Panc1 (cell line): ENCODE measurements around the gene KIF26B. TPM values are rescaled to one million over a fixed set of nuclear protein-coding genes. Genes with fewer than 3 reads are reported as not detected.

Source experiments
- ATAC-seq: fragments of 200-7000 bp; cut with Tn5 transposase; 2 replicates; pipeline ENCODE4 v1.9.1; 2020; ENCODE audit warnings: mild to moderate bottlenecking, moderate library complexity
- BruUV-seq: library from RNA; stranded (reverse); fragments of 400-500 nt; replicated peaks from 2 replicates; lab custom pipeline; 2021; lab: Mats Ljungman, UMichigan
- CTCF ChIA-PET: fragments of 300-600 bp; sonication (Branson Sonifier 250); formaldehyde crosslinking; loops from one replicate; lab custom pipeline; 2022; ENCODE audit warnings: antibody characterized with exemption; lab: Charles Lee
- POLR2A ChIA-PET: fragments of 300-600 bp; sonication (Branson Sonifier 250); formaldehyde crosslinking; loops from one replicate; lab custom pipeline; 2022; ENCODE audit warnings: antibody characterized with exemption; lab: Charles Lee
- DNase-seq: peaks from one replicate; pipeline ENCODE4 v3.0.0-alpha.2; 2010; ENCODE audit warnings: low read depth, low spot score
- H3K27ac ChIP-seq: 2 replicates; pipeline ENCODE4 v1.5.1; 2011; ENCODE audit warnings: mild to moderate bottlenecking, low read length, inconsistent platforms
- H3K27me3 ChIP-seq: fragments of 200-500 bp; sonication (Bioruptor generic); 2 replicates; pipeline ENCODE4 v1.6.0; 2014; ENCODE audit warnings: low read length, inconsistent platforms; ENCODE audit not compliant: control insufficient read depth, insufficient read depth
- H3K36me3 ChIP-seq: fragments of 200-500 bp; sonication (Bioruptor generic); 2 replicates; pipeline ENCODE4 v1.5.1; 2014; ENCODE audit warnings: inconsistent platforms, mild to moderate bottlenecking, low read length, moderate library complexity; ENCODE audit not compliant: control insufficient read depth, insufficient read depth
- H3K4me1 ChIP-seq: 2 replicates; pipeline ENCODE4 v1.5.1; 2011; ENCODE audit warnings: inconsistent platforms, mild to moderate bottlenecking, low read length, moderate library complexity; ENCODE audit not compliant: control insufficient read depth, insufficient read depth
- H3K4me3 ChIP-seq, 2 experiments: 2 replicates each; pipeline ENCODE4 v1.5.1; 2011 to 2012; ENCODE audit warnings: low read depth in 2 of 2, low read length in 2 of 2, mild to moderate bottlenecking in 2 of 2, inconsistent platforms in 1 of 2, moderate library complexity in 1 of 2
- H3K9me3 ChIP-seq: fragments of 200-500 bp; sonication (Bioruptor generic); 2 replicates; pipeline ENCODE4 v1.5.1; 2014; ENCODE audit warnings: low read depth, mild to moderate bottlenecking, inconsistent platforms, low read length, moderate library complexity; ENCODE audit not compliant: control insufficient read depth, insufficient read depth
- POLR2AphosphoS5 ChIP-seq: IDR thresholded peaks from 2 replicates; pipeline ENCODE4 v1.6.1; 2012; ENCODE audit warnings: mild to moderate bottlenecking, low read depth, low read length, moderate library complexity
- SIN3A ChIP-seq: IDR thresholded peaks from 2 replicates; pipeline ENCODE4 v1.6.1; 2012; ENCODE audit warnings: low read depth, mild to moderate bottlenecking, low read length, moderate library complexity, borderline replicate concordance; ENCODE audit not compliant: insufficient read depth
- TCF7L2 ChIP-seq: IDR thresholded peaks from 2 replicates; pipeline ENCODE4 v1.6.1; 2011; ENCODE audit warnings: mild to moderate bottlenecking, low read depth, low read length, inconsistent platforms
- in situ Hi-C: cut with HindIII; loops from 2 replicates; pipeline ENCODE4 v1.10.0; 2016; ENCODE audit warnings: low sequenced_read_pairs, low pct_unique_long_range_greater_than_20kb
- intact Hi-C: fragments of 100-400 bp; cut with micrococcal nuclease; formaldehyde crosslinking; loops from one replicate; pipeline ENCODE4 v1.10.0; 2022; ENCODE audit not compliant: unreplicated experiment
- total RNA-seq: library from RNA; stranded (reverse); gene quantifications from one replicate; pipeline ENCODE4 v1.2.1, GENCODE V29; 2021; ENCODE audit not compliant: unreplicated experiment
- TF ChIP-seq, protein P1 (sequence below), 2 experiments: IDR thresholded peaks; 2 replicates each; pipeline ENCODE4 v1.6.1; 2011 to 2012; ENCODE audit warnings: low read depth in 2 of 2, control low read depth in 1 of 2, low read length in 1 of 2, mild to moderate bottlenecking in 1 of 2, moderate library complexity in 1 of 2; ENCODE audit not compliant: insufficient read depth in 1 of 2
- TF ChIP-seq, protein P2 (sequence below): fragments of 450-650 bp; IDR thresholded peaks from 2 replicates; pipeline ENCODE4 v1.5.1; 2017; ENCODE audit warnings: mild to moderate bottlenecking

Gene KIF26B
- total RNA-seq, 1 experiment from 2014 or later: 0.33 TPM

DNA sequence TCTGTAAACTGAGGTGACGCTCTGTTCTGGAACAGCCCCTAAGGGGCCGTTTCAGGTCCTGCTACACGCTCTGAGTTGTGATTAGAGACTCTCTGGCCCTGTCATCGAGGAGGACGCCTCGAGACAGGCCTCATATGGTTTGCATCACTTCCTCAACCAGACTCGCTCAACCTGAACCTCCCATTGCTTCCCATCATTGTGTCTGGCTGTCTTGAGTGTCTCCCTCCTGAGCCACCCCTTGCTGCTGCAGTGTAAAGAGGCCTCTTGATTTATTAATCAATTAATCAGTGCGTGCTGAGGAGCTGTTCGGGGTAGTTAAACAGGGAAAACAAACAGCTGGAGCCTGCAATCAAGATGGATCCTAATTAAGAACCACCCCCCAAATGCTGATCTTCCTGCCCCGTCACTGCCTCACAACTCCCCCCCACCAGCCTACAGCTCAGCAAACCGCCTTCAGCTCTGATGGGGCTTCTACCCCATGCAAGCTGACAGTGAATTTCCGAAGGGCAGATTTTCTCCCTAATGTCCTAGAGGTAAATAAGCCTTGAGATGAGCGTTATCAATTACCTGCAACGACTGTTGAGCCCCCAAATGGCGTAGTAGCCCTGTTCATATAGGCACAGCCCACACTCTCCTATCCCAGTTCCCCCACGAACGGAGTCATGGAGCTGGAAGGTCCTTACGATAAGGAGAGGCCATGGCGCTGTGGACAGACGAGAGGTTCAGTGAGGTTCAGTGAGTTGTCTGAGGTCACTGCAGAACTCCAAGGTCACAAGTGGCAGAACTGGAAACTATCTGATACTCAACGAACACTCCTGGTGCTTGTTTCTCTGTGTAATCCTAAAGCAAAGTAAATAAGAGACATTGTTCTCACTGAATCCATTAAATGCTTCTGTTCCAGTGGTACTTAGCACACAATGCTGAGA is 210.6 kb downstream of the KIF26B start:
- CTCF ChIA-PET: no interaction called here
- Histone ChIP-seq H3K27me3 (no peaks in the 10 kb centered on the region), H3K27ac (no peak overlapping the region), H3K4me3 (no peak overlapping the region), H3K9me3 (no peaks in the 10 kb centered on the region), H3K36me3 (no peaks in the 10 kb centered on the region), H3K4me1 (no peaks in the 10 kb centered on the region)
- in situ Hi-C loops (no loop called here), intact Hi-C loops (no loop called here)
- TF ChIP-seq, protein P1, sequence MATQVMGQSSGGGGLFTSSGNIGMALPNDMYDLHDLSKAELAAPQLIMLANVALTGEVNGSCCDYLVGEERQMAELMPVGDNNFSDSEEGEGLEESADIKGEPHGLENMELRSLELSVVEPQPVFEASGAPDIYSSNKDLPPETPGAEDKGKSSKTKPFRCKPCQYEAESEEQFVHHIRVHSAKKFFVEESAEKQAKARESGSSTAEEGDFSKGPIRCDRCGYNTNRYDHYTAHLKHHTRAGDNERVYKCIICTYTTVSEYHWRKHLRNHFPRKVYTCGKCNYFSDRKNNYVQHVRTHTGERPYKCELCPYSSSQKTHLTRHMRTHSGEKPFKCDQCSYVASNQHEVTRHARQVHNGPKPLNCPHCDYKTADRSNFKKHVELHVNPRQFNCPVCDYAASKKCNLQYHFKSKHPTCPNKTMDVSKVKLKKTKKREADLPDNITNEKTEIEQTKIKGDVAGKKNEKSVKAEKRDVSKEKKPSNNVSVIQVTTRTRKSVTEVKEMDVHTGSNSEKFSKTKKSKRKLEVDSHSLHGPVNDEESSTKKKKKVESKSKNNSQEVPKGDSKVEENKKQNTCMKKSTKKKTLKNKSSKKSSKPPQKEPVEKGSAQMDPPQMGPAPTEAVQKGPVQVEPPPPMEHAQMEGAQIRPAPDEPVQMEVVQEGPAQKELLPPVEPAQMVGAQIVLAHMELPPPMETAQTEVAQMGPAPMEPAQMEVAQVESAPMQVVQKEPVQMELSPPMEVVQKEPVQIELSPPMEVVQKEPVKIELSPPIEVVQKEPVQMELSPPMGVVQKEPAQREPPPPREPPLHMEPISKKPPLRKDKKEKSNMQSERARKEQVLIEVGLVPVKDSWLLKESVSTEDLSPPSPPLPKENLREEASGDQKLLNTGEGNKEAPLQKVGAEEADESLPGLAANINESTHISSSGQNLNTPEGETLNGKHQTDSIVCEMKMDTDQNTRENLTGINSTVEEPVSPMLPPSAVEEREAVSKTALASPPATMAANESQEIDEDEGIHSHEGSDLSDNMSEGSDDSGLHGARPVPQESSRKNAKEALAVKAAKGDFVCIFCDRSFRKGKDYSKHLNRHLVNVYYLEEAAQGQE (IDR thresholded peaks at IDR 0.05; ENCODE audit: insufficient read depth in 1 of 2, low read depth in 2 of 2, low read length in 1 of 2): no peak
- TF ChIP-seq TCF7L2: no peak
- no peak for TF ChIP-seq POLR2AphosphoS5
- TF ChIP-seq, protein P2, sequence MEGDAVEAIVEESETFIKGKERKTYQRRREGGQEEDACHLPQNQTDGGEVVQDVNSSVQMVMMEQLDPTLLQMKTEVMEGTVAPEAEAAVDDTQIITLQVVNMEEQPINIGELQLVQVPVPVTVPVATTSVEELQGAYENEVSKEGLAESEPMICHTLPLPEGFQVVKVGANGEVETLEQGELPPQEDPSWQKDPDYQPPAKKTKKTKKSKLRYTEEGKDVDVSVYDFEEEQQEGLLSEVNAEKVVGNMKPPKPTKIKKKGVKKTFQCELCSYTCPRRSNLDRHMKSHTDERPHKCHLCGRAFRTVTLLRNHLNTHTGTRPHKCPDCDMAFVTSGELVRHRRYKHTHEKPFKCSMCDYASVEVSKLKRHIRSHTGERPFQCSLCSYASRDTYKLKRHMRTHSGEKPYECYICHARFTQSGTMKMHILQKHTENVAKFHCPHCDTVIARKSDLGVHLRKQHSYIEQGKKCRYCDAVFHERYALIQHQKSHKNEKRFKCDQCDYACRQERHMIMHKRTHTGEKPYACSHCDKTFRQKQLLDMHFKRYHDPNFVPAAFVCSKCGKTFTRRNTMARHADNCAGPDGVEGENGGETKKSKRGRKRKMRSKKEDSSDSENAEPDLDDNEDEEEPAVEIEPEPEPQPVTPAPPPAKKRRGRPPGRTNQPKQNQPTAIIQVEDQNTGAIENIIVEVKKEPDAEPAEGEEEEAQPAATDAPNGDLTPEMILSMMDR: no peak
- no peak for TF ChIP-seq SIN3A
- POLR2A ChIA-PET: no interaction called here
- ATAC-seq (no peak), DNase-seq (no peak)
- no TSS peak for BruUV-seq

DNA sequence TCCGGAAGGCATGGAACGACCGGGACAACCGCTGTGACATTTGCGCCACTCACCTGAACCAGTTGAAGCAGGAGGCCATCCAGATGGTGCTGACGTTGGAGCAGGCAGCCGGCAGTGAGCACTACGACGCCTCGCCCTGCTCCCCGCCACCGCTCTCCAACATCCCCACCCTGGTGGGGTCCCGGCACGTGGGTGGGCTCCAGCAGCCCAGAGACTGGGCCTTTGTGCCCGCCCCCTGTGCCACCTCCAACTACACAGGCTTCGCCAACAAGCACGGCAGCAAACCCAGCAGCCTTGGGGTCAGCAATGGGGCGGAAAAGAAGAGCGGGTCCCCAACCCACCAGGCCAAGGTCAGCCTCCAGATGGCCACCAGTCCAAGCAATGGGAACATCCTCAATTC is 212.1 kb downstream of the KIF26B start:
- BruUV-seq: no TSS peak
- Histone ChIP-seq H3K4me1 (no peaks in the 10 kb centered on the region), H3K27ac (no peak overlapping the region), H3K36me3 (no peaks in the 10 kb centered on the region), H3K9me3 (no peaks in the 10 kb centered on the region), H3K4me3 (no peak overlapping the region), H3K27me3 (no peaks in the 10 kb centered on the region)
- TF ChIP-seq, protein P2: no peak
- no peak for TF ChIP-seq POLR2AphosphoS5
- TF ChIP-seq, protein P1 (IDR thresholded peaks at IDR 0.05; ENCODE audit: insufficient read depth in 1 of 2, low read depth in 2 of 2, low read length in 1 of 2): no peak
- TF ChIP-seq SIN3A: no peak
- no peak for TF ChIP-seq TCF7L2
- intact Hi-C loops (no loop called here), in situ Hi-C loops (no loop called here)
- ATAC-seq (no peak), DNase-seq (no peak)
- POLR2A ChIA-PET: no interaction called here
- CTCF ChIA-PET: no interaction called here
